Stimulated activated CD4-positive, alpha-beta T cell treated with anti-CD3 and anti-CD28 coated beads, Interleukin-12 subunit alpha, Interleukin-12 subunit beta, amount 100 ng/mL, for 48 hours (primary cell): ENCODE data around the gene ZNF22.
"Not testable (repeated sequence)": the region's sequence is repeated elsewhere in the genome, so short reads cannot be mapped to it uniquely, and the experiment has no call there.

Experiments
- DNase-seq, 3 donors: peaks; one replicate each; pipeline ENCODE4 v3.0.0-alpha.2; 2020; ENCODE audit warnings: low read depth in 2 of 3, low spot score in 1 of 3

ZNF22 gene

GRCh38 chr10:45006276-45007030 lies 5.7 kb downstream of the ZNF22 start:
- no peak for DNase-seq

DNA sequence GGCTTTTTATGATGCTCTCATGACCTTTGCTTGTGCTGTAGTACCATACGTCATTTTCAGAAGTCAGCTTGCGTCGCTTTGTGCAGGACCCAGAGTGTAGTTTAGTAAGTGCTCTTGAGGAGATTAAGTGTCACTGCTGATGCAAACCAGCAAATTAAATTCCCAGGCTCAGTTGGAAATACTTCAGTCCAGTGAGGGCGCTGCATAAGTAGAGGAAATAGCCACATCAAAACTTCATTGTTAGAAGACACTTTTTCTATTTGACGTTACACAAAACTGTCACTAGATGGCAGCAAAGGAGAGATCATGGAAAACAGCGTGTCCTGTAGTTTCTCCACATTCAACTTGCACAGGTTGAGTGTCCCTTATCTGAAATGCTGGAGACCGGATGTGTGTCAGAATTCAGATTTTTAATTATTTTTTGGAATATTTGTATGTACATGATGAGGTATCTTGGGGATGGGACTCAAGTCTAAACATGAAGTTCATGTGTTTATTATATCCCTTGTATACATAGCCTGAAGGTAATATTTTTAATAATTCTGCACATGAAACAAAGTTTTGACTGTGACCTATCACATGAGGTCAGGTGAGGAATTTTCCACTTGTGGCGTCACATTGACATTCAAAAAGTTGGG lies 7.9 kb downstream of the ZNF22 start:
- peak in 1 of 3 donors; percentile 26 for DNase-seq

DNA sequence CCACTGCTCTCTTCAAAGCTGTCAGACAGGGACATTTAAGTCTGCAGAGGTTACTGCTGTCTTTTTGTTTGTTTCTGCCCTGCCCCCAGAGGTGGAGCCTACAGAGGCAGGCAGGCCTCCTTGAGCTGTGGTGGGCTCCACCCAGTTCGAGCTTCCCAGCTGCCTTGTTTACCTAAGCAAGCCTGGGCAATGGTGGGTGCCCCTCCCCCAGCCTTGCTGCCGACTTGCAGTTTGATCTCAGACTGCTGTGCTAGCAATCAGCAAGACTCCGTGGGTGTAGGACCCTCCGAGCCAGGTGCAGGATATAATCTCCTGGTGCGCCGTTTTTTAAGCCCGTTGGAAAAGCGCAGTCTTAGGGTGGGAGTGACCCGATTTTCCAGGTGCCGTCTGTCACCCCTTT lies 13.8 kb downstream of the ZNF22 start:
- not testable (repeated sequence) for DNase-seq

DNA sequence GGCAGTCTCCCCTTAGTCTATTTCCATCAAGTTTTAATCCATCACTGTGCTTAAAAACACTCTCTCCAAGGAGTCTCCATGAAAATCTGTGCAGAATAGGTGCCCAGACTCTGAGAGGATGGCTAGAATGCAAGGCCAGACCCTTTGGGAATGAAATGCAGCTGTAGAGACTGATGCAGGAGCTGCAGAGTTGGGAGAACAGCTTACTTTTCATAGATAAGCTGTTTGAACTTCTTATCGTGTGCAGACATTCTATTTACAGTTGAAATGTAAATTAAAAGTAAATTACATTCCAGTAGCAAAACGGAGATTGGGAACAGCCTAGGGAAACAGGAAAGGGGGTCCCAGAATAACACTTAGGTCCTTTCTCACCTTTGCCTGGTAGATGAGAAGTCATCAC lies 14.9 kb downstream of the ZNF22 start:
- DNase-seq = no peak

DNA sequence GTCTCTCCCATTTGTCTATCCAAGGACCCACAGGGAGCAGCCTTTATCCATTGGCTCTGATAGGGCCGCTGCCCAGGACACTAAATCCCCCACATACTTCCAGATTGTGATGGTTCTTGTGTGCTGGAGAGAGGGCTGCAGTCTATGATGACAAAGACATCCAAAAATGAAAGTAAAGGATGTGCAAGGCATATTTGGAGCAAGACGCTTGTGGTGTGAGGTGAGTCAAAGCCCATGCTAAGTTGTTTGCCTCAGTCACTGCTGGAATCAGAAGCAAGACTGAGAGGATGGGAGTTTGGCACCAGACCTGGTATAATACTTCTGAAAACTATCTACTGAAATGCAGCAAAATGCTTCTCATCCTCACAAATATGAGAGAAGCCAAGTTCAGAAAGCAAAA lies 22.7 kb downstream of the ZNF22 start:
- DNase-seq = no peak

- no peak for DNase-seq
Observed at GRCh38 chr10:45034301-45034700, 33.6 kb downstream of the ZNF22 start.

DNA sequence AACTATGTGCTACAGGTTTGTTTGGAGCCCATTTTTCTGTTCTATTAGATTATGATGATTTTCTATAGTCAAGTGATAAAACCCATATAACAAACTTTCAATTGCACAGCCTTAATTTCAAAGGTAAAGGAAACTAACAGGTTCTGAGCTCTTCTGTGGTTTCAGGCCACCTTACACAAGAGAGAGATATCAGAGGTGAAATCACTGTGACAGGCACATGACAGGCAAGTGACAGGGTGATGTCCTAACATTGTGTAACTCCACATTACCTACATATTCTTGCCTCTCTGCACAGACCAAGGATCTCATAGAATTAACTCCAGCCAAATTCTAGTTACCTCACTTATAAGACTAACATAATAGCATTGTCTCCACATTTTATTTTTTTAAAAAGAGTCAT lies 35.0 kb downstream of the ZNF22 start:
- DNase-seq = no peak

DNA sequence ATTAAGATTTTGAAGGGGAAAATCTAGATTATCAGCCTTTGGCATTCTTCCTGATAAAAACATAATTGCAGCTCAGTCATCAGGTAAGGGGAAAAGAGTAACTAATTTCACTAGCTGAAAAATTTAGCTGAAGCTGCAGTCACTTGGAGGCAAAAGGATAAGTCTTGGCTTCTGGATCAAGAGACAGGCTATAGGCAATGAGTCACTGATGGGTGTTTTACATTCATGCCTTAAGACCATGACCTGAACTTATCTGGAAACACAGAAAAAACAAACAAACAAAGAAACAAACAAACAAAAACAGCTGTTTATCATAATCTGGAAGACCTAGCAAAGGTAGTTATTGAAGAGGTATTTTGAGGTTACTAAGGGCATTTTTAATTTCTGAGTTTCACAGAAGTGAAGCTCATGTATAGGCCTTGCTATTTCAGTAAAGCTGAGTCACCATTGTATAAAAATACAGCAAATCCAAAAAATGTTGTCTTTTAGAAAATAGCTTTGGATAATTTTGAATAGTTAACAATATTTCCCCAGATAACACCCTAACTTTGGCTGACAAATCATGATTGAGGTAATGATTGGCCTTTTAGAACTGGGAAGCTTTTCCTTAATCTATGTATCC lies 40.3 kb downstream of the ZNF22 start:
- DNase-seq = no peak

- DNase-seq = no peak
Observed at GRCh38 chr10:45044290-45044689, 43.6 kb downstream of the ZNF22 start.

- no peak for DNase-seq
Observed at GRCh38 chr10:45050551-45051235, 50.0 kb downstream of the ZNF22 start.

- no peak for DNase-seq
Observed at GRCh38 chr10:45052700-45053099, 52.0 kb downstream of the ZNF22 start.

- no peak for DNase-seq
Observed at GRCh38 chr10:45053569-45054100, 52.9 kb downstream of the ZNF22 start.
